ENCODE measurements around the gene PDE11A. TPM values are rescaled to one million over a fixed set of nuclear protein-coding genes. Genes with fewer than 3 reads are reported as not detected.

The PDE11A gene
- total and polyA plus RNA-seq, 12 donors, result 0.26 to 2.9 (median 0.58) TPM

DNA sequence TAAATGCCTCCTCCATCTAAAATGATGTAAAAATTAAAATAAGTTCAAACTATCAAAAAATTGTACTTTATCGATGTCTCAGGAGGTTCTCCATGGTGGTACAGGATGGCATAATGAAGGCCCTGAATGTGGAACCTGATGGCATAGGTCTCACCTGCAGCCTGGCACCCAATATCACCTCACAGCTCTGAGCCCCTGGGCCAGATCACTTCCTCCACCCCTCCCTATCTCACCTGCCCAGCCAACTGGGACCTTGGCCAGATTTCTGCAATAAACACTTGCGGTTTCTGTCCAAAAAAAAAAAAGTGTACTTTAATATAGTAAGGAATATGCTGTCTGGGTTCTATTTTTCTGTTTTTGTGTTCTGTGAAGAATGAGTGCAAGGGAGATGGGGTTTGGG is 33.0 kb upstream of the PDE11A start:
- no peak for DNase-seq
- Histone ChIP-seq H3K9me3 (replicated peaks in 1 of 3) (no peaks in the 10 kb centered on the region), H3K27ac (no peak overlapping the region), H3K4me1 (replicated peaks in 1 of 2) (no peaks in the 10 kb centered on the region), H3K36me3 (replicated peaks in 1 of 2) (no peaks in the 10 kb centered on the region), H3K4me3 (no peak overlapping the region), H3K27me3 (no peaks in the 10 kb centered on the region)
- TF ChIP-seq, protein P1, sequence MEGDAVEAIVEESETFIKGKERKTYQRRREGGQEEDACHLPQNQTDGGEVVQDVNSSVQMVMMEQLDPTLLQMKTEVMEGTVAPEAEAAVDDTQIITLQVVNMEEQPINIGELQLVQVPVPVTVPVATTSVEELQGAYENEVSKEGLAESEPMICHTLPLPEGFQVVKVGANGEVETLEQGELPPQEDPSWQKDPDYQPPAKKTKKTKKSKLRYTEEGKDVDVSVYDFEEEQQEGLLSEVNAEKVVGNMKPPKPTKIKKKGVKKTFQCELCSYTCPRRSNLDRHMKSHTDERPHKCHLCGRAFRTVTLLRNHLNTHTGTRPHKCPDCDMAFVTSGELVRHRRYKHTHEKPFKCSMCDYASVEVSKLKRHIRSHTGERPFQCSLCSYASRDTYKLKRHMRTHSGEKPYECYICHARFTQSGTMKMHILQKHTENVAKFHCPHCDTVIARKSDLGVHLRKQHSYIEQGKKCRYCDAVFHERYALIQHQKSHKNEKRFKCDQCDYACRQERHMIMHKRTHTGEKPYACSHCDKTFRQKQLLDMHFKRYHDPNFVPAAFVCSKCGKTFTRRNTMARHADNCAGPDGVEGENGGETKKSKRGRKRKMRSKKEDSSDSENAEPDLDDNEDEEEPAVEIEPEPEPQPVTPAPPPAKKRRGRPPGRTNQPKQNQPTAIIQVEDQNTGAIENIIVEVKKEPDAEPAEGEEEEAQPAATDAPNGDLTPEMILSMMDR (IDR thresholded peaks at IDR 0.05), result no peak
- TF ChIP-seq POLR2A (IDR thresholded peaks at IDR 0.05), result no peak
- 58 to 80% (median 66%) methylated on average over 2 of the region's 2 CpGs for WGBS, 4 donors
- intact Hi-C loops (cut with DNase I), result no loop called here

DNA sequence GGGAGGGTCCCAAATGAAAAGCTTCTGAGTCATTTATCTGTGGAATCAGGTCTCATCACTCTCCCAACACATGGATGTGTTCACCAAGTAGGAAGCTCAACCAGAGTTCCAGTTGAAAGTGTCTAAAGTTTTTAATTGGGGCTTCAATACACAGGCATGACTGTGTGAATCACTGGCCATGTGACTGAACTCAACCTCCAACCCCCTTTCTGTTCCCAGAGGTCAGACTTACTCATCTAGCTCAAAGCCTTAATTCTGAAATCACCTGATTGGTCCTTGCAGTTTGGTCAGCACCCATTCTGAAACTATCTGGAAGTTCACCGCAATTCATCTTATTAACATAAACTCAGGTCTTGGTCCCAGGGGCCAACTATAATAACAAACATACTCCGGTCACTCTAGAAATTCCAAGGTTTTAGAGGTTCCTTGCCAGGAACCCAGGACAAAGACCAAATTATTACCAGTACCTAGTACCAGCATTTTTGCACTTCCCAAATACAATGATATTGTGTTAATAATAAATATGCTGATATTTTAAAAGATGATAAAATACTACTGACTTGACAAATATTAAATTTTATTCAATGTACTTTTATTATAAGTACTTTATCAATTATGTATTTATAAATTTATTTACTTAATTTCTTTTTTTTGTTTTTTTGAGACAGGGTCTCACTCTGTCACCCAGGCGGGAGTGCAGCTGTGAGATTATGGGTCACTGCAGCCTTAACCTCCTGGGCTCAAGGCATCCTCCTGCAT is 28.9 kb upstream of the PDE11A start:
- Histone ChIP-seq H3K27me3 (no peaks in the 10 kb centered on the region), H3K36me3 (replicated peaks in 1 of 2) (no peaks in the 10 kb centered on the region), H3K27ac (no peak overlapping the region), H3K9me3 (replicated peaks in 1 of 3) (no peaks in the 10 kb centered on the region), H3K4me1 (replicated peaks in 1 of 2) (no peaks in the 10 kb centered on the region), H3K4me3 (no peak overlapping the region)
- TF ChIP-seq, protein P1 (IDR thresholded peaks at IDR 0.05), result no peak
- TF ChIP-seq POLR2A (IDR thresholded peaks at IDR 0.05), result no peak
- 82 to 91% (median 86%) methylated on average over 3 of the region's 3 CpGs for WGBS, 4 donors
- DNase-seq, result no peak
- intact Hi-C loops (cut with DNase I), result no loop called here

DNA sequence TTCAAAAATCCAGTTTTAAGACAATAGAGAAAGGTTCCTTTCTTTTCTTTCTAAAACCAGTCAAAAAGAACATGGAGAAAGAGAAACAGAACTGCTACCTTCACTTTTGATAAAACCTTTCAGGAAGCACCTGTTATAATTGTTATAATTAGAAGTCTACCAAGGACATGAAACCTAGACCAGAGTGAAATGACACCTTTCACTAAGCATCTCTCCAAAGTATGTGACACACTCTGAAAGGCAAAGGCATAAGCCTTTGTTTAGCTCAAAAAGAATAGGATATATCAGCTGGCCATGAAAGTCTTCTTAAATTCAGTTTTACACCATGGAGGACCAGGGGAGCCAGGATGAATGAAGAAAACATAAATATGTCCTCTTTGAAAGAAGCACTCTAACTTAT is 20.9 kb upstream of the PDE11A start:
- Histone ChIP-seq H3K4me3 (no peak overlapping the region), H3K27me3 (no peaks in the 10 kb centered on the region), H3K36me3 (replicated peaks in 1 of 2) (no peaks in the 10 kb centered on the region), H3K27ac (no peak overlapping the region), H3K4me1 (replicated peaks in 1 of 2) (no peaks in the 10 kb centered on the region), H3K9me3 (replicated peaks in 1 of 3) (no peaks in the 10 kb centered on the region)
- TF ChIP-seq, protein P1 (IDR thresholded peaks at IDR 0.05), result no peak
- TF ChIP-seq POLR2A (IDR thresholded peaks at IDR 0.05), result no peak
- DNase-seq, result no peak
- intact Hi-C loops (cut with DNase I), result no loop called here

DNA sequence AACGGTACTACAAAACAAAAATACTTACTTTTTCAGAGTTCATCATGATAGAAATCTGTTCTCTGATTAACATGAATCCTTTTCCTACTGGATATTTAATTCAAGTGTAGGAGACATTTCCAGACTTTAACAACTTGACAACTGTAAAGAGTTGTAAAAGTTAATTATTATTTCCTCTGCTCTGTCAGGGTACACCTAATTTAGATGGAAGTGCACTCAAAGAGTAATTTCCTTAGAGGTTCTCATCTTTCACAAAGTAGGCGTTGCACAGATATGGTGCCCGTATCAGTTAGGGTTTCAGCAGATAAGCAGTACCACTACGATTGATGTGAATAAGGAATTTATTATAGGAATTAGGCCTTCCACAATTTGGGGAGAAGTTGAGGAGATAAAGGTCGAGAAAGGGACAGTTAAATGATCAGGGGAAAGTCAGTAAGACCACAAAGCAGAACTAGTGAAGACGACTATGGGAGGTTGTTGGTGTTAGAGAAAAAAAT is 16.2 kb upstream of the PDE11A start:
- Histone ChIP-seq H3K4me1 (replicated peaks in 1 of 2) (no peaks in the 10 kb centered on the region), H3K36me3 (replicated peaks in 1 of 2) (no peaks in the 10 kb centered on the region), H3K9me3 (replicated peaks in 1 of 3) (no peaks in the 10 kb centered on the region), H3K27ac (no peak overlapping the region), H3K4me3 (no peak overlapping the region), H3K27me3 (no peaks in the 10 kb centered on the region)
- WGBS, 4 donors, result 64 to 80% (median 73%) methylated on average over 6 of the region's 6 CpGs
- TF ChIP-seq POLR2A (IDR thresholded peaks at IDR 0.05), result no peak
- TF ChIP-seq, protein P1 (IDR thresholded peaks at IDR 0.05), result no peak
- DNase-seq, result no peak
- intact Hi-C loops (cut with DNase I), result no loop called here

All from adrenal gland (tissue), 12 donors.